GM18508 (cell line): ENCODE results near the gene BCL2L15.

ENCODE experiments used
- ATAC-seq: cut with Tn5 transposase; IDR thresholded peaks from one replicate; pipeline ENCODE4 v1.9.1; 2021; ENCODE audit warnings: moderate number of reproducible peaks; ENCODE audit not compliant: insufficient read depth, unreplicated experiment

BCL2L15 gene

GRCh38 chr1:113836534-113836933 lies 50.8 kb downstream of the BCL2L15 start:
- no peak for ATAC-seq

DNA sequence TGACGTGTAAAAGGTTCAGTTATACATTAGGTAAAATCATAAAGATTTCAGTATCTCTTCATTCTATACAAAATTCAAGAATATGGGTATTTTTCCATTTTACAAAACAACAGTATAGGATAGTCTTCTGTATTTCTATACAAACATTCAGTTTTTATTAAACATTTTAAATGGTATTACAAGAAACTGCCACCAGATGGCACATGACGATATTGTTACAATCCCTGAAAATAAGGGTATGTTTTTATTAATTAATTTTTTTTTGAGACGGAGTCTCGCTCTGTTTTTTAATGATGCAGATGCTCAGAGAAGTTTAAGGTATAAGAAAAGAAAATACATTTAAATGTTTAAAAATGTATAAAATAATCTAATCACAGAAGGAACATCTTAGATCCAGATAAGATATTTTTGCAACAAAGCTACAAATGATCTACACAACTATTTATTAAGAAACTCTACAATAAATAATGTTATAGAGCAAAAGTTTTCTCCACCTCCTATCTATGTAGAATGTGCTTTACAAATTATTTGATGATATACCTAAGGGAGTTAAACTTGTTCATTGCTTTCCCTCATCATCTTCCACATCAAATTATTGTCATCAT lies 51.6 kb downstream of the BCL2L15 start:
- no peak for ATAC-seq

- no peak for ATAC-seq
Observed at GRCh38 chr1:113834716-113835115, 52.7 kb downstream of the BCL2L15 start.
